ENCODE results near the gene FOXD4.
"Not testable (repeated sequence)": the region's sequence is repeated elsewhere in the genome, so short reads cannot be mapped to it uniquely, and the experiment has no call there.

- not testable (repeated sequence) for TF ChIP-seq CTCF (IDR thresholded peaks at IDR 0.05 in 2 of 3, conservative IDR thresholded peaks at IDR 0.05 in 1 of 3; ENCODE audit: borderline replicate concordance in 1 of 3, insufficient read depth in 1 of 3, low read depth in 2 of 3, low read length in 2 of 3); POLR2A (IDR thresholded peaks at IDR 0.05; ENCODE audit: borderline replicate concordance, extremely low read depth, insufficient read depth, insufficient read length); SIN3A (IDR thresholded peaks at IDR 0.05; ENCODE audit: low read depth); FOSL1 (IDR thresholded peaks at IDR 0.05; ENCODE audit: low read depth); YY1 (IDR thresholded peaks at IDR 0.05; ENCODE audit: extremely low read depth, insufficient replicate concordance, low read depth, low read length)
Observed at GRCh38 chr9:117995-118467, at the start of gene FOXD4.

Data from HCT116 (cell line).